C4-2B (cell line): ENCODE results near the gene CPXM1.

Experiments used
- H3K27ac ChIP-seq: fragments of 450-650 bp; 2 replicates; pipeline ENCODE4 v1.5.1; 2017
- CTCF ChIP-seq: fragments of 450-650 bp; conservative IDR thresholded peaks from 2 replicates; pipeline ENCODE4 v1.5.1; 2017; ENCODE audit warnings: mild to moderate bottlenecking
- ZFX ChIP-seq: fragments of 450-650 bp; IDR thresholded peaks from 2 replicates; pipeline ENCODE4 v1.6.1; 2017

Gene CPXM1

DNA sequence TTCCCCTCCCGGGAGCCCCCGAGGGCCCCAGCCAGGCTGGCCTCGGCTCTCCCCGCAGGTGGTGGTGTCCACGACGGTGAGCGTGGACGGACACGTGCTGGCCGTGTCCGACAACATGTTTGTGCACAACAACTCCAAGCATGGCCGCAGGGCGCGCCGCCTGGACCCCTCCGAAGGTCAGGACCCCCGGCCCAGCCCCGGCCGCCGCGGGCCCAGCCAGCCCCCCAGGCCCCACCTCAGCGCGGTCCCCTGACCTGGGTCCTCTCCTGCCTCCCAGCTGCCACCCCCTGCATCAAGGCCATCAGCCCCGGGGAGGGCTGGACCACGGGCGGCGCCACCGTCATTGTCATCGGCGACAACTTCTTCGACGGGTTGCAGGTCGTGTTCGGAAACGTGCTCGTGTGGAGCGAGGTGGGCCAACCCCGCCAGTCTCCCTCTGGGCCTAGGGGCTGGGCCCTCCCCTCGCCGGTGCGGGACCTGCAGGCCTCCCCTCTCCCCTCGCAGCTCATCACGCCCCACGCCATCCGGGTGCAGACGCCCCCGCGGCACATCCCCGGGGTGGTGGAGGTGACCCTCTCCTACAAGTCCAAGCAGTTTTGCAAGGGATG is 51.0 kb downstream of the CPXM1 start:
- peak overlapping the region; percentile 91; the same call in 1 of the 2 replicates for H3K27ac ChIP-seq
- TF ChIP-seq CTCF, result no peak
- TF ChIP-seq ZFX, result no peak

DNA sequence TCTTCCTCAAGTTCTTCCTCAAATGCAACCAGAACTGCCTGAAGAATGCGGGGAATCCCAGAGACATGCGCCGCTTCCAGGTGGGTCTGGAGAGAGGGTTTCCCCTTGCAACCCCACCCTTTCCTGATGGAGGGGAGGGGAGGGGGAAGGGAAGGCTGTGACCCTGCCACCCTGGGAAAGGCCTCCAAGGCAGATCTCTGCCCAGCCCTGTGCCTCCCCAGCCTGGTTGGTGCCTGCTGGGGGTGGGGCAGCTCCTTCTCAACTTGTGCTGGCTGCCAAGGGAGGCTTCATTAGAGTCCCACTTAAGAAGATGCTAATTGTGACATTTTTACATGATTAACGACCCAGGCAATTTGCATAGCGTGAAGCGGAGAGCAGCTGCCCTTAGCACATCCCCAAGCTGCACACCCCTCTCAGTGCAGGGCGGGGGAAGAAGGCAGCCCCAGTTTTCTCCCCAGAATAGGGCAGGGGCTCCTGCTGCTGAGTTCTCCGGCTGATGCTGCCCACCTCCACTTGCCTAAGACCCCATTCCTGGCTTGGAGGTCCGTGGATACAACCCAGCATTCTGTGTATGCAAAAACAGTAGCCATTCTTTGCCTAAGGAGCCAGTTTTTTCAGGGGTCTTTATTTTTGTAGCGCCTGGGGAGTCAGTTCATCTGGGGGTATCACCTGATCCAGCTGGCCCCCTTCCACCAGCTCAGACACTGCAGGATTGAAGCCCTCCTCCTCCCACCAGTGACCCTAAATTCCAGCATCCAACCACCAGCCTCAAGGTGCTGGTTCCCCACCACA is 51.7 kb downstream of the CPXM1 start:
- H3K27ac ChIP-seq, result no peak overlapping the region
- TF ChIP-seq CTCF (no peak), ZFX (no peak)

GRCh38 chr20:2747676-2748235 is 52.7 kb downstream of the CPXM1 start:
- no peak overlapping the region for H3K27ac ChIP-seq
- TF ChIP-seq CTCF, result no peak
- no peak for TF ChIP-seq ZFX

GRCh38 chr20:2746636-2747265 is 53.7 kb downstream of the CPXM1 start:
- TF ChIP-seq ZFX, result no peak
- no peak for TF ChIP-seq CTCF
- H3K27ac ChIP-seq, result no peak overlapping the region

- H3K27ac ChIP-seq, result no peak overlapping the region
- TF ChIP-seq ZFX, result no peak
- no peak for TF ChIP-seq CTCF
These were observed 54.3 kb downstream of the CPXM1 start for GRCh38 chr20:2745936-2746635.

DNA sequence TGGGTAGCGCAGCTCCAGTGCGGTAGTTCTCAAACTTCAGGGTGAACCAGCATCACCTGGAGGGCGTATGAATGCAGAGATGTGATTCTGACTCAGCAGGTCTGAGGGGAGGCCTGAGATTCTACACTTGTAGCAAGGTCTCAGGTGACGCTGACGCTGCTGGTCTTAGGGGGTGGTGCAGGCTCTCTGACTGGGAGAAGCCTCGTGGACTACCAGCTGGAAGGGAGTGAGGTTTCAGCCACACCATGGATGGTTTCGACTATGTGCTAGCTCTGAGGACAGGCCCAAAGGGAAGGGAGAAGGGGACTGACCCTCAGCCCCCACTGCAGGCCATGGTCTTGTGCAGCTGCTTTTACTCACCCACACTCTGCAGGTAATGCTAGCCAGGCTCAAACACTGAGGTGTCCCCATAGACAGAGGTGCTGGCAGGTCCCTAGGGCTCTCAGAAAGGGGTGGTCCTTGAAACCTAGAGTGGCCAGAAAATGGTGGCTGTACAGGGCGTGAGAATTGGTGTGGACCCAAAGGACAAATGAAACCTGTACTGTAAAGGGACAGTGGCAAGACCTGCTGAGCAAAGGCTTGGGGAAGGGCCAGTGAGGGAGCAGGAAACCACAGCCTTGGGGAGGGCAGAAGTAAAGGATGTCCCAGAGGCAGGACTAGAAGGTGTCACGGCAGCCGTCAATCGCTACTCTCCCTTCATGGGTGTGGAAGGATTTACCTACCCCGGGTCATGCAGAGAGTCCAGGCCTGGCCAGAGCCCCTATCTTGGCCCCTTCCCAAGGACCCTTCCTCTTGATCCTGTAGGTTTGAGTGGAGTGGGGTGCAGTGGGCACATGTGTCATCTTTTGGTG is 55.1 kb downstream of the CPXM1 start:
- TF ChIP-seq ZFX (no peak), CTCF (no peak)
- no peak overlapping the region for H3K27ac ChIP-seq
